Lower leg skin (tissue), 4 donors: Measurements from ENCODE around the gene RBM20. TPM values are rescaled to one million over a fixed set of nuclear protein-coding genes. Genes with fewer than 3 reads are reported as not detected.
A peak's percentile ranks its signal among the peaks of the same experiment; 100 is the strongest.

Experiments
- DNase-seq, 2 donors: peaks; one replicate each; pipeline ENCODE4 v3.0.0-alpha.2; 2019; ENCODE audit warnings: low spot score in 2 of 2
- H3K4me3 ChIP-seq: fragments of 200-600 bp; sonication (generic); 2 replicates; pipeline ENCODE4 v1.5.1; 2017; ENCODE audit warnings: mild to moderate bottlenecking, low read depth; ENCODE audit not compliant: poor library complexity, severe bottlenecking
- CTCF ChIP-seq, 3 donors: fragments of 450-650 bp; IDR thresholded peaks; one replicate each; pipeline ENCODE4 v1.5.1; 2016; ENCODE audit warnings: antibody characterized with exemption in 3 of 3, mild to moderate bottlenecking in 3 of 3, moderate library complexity in 2 of 3
- POLR2A ChIP-seq, 2 donors: fragments of 450-650 bp; IDR thresholded peaks; one replicate each; pipeline ENCODE4 v1.6.1; 2016 to 2017; ENCODE audit warnings: antibody characterized with exemption in 2 of 2, mild to moderate bottlenecking in 1 of 2, moderate library complexity in 1 of 2
- WGBS, 2 donors: methylation state at CpG; one replicate each; pipeline ENCODE4 v1.1.5; 2018; 5-methylcytosine and 5-hydroxymethylcytosine counted together
- intact Hi-C: fragments of 100-400 bp; cut with DNase I; formaldehyde crosslinking; loops from one replicate; pipeline ENCODE4 v1.15.0; 2023; ENCODE audit warnings: low total_unique reads
- total RNA-seq, 4 donors: library from RNA; depleted of rRNA; stranded (reverse); fragments of >200 nt; gene quantifications; one replicate each; pipeline ENCODE4 v1.1.0, GENCODE V29; 2016

The RBM20 gene
- total RNA-seq, 4 donors from 2014 or later = 0.66 to 6.2 (median 3.5) TPM

GRCh38 chr10:110808615-110809014 is 164.5 kb downstream of the RBM20 start:
- WGBS, 2 donors = 63 to 68% methylated on average over 5 of the region's 5 CpGs
- no peak for DNase-seq
- no peak overlapping the region for H3K4me3 ChIP-seq
- intact Hi-C loops = no loop called here
- TF ChIP-seq CTCF (IDR thresholded peaks at IDR 0.05) (no peak), POLR2A (IDR thresholded peaks at IDR 0.05) (no peak)

DNA sequence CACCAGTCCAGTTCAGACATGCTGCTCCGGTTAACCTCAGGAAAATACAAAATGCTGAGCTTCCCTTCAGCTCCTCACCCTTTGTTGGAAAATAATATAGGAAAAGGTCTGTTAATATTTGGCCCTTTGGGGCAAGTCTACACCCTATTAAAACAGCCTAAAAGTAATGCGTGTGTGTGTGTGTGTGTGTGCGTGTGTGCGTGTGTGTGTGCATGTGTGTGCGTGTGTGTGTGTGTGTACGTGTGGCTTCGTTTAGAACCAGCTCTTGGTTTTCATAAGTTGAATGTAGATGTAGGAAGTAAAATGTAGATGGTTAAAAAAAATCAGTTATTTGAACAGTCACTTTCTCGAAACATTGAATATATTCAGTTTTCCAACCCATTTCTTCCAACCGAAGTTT is 166.5 kb downstream of the RBM20 start:
- no peak overlapping the region for H3K4me3 ChIP-seq
- TF ChIP-seq CTCF (IDR thresholded peaks at IDR 0.05) (no peak), POLR2A (IDR thresholded peaks at IDR 0.05) (no peak)
- no peak for DNase-seq
- 85 to 94% methylated on average over 9 of the region's 9 CpGs for WGBS, 2 donors
- intact Hi-C loops = no loop called here

GRCh38 chr10:110811791-110812581 is 167.8 kb downstream of the RBM20 start:
- WGBS, 2 donors = 81 to 88% methylated on average over 23 of the region's 23 CpGs
- TF ChIP-seq CTCF (IDR thresholded peaks at IDR 0.05) (no peak), POLR2A (IDR thresholded peaks at IDR 0.05) (no peak)
- intact Hi-C loops = no loop called here
- H3K4me3 ChIP-seq = no peak overlapping the region
- peak in 1 of 2 donors; percentile 91 for DNase-seq

DNA sequence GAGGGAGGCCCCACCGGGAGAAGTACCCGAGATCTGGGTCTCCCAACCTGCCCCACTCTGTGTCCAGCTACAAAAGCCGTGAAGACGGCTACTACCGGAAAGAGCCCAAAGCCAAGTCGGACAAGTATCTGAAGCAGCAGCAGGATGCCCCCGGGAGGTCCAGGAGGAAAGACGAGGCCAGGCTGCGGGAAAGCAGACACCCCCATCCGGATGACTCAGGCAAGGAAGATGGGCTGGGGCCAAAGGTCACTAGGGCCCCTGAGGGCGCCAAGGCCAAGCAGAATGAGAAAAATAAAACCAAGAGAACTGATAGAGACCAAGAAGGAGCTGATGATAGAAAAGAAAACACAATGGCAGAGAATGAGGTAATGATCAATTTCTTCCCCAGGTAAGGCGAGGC is 168.4 kb downstream of the RBM20 start:
- 77 to 85% methylated on average over 12 of the region's 12 CpGs for WGBS, 2 donors
- intact Hi-C loops = no loop called here
- no peak overlapping the region for H3K4me3 ChIP-seq
- no peak for DNase-seq
- no peak for TF ChIP-seq POLR2A (IDR thresholded peaks at IDR 0.05)
- TF ChIP-seq CTCF (IDR thresholded peaks at IDR 0.05) = no peak

- WGBS, 2 donors = 87% methylated on average over 8 of the region's 8 CpGs
- no peak for DNase-seq
- intact Hi-C loops = no loop called here
- no peak overlapping the region for H3K4me3 ChIP-seq
- TF ChIP-seq POLR2A (IDR thresholded peaks at IDR 0.05) (no peak), CTCF (IDR thresholded peaks at IDR 0.05) (no peak)
Observed at GRCh38 chr10:110813743-110814472, 169.8 kb downstream of the RBM20 start.
